ENCODE results near the gene C1orf210.

Gene C1orf210

GRCh38 chr1:43246466-43247213 lies 38.7 kb downstream of the C1orf210 start:
- DNase-seq = no peak

DNA sequence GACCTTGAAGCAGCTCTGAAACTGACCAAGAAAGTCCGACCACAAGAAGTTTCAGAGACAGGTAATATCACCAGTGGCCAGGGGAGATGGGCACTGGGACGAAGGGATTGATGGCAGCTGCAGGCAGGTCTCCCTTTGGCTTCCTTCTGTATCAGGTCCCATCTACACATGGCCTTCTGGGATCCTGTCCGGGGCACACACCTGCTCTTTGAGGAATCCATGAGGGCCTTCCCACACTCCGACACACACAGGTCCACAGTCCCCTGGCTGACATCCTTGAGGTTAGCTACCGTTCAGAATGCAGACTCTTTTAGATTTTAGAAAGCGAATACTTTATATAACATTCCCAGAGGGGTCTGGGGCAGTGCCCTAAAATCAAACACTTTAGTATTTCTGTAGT lies 42.1 kb downstream of the C1orf210 start:
- DNase-seq = no peak

DNA sequence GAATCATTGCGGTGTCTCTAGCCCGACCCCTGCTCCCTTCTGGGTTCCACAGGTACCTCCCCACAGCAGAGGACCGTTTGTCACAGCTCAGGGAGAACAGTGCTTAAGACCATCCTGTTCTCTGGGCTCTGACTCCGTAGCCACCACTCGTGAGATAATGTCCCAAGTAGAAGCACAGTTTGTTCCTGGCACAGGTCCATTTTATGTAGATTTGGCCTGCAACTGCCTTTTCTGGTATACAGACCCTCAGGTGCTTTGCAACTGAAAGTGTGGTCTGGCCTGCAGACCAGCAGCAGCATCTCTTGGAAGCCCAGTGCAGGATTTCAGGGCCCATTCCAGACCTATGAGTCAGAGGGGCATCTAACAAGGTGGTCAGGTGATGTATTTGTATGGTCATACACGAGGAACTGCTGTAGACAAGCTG lies 44.0 kb downstream of the C1orf210 start:
- no peak for DNase-seq

- no peak for DNase-seq
Observed at GRCh38 chr1:43239484-43239883, 45.9 kb downstream of the C1orf210 start.

DNA sequence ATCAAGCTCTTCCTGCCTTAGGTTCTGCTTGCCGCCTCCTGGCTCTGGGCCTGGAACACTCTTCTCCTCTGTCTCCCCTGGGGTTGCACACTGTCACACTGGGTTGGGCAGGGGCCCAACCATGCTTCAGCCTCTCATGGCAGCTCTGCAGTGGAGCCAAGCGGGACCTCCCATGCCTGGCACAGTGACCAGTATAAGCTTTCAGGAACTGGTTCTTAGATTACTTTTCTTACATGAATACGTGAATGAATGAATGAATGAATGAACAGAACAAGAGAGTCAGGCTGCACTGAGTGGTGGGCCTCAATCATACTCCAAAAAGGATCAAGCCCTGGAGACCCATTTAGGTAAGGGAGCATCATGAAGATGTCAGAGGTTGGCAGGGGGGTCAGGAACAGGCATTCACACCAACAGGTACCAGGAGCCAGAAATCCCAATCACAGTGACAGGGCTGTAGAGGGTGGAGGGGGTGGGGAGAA lies 46.4 kb downstream of the C1orf210 start:
- DNase-seq = no peak

- DNase-seq = peak; percentile 11 to 22
Observed at GRCh38 chr1:43238085-43238484, 47.3 kb downstream of the C1orf210 start.

DNA sequence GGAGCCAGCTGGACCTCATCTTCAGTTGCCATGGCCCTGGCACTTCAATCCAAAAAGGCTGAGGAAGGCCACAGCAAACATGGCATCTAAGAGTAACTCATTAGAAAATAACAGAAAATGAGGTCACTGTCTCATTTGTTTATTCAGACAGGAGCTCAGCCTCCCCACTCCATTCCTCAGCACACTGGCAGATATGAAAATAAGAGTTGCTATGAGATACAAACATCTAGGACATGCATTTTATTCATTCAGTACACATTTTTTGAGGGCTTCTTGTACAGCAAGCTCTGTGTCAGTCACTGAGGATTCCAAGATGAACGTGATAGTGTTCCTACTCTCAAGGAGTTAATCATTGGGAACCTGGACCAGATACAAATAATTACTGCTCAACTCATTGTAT lies 48.3 kb downstream of the C1orf210 start:
- no peak for DNase-seq

DNA sequence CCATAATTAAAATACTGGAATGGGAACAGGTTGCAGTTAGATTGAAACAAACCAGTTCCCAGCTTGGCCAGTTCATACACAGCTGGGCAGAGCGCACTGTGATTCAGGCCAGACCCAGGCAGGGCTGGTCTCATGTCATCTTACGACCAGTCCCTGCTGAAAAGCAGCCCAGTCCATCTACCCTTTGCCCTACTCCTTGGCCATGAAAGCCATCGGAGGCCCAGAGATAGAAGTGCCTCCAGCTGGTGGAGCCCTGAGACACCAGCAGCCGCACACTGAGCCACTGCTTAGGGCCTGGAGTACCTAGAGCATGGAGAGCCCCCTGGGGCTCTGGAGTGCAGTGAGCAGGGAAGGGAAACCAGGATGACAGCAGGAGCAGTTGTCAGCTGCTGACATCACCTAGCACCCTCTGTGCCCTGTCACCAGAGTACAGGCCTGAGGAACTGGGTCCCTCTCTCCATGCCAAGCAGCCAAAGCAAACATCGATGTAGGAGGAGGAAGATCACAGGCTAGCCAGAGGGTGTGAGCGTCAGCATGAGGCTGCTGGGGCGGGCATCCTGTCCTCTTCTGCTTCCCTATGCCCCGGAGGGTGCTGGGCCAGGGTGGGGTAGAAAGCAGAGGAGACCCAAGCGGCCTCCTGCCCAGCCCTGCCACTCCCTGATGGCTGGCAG lies 49.8 kb downstream of the C1orf210 start:
- no peak for DNase-seq

DNA sequence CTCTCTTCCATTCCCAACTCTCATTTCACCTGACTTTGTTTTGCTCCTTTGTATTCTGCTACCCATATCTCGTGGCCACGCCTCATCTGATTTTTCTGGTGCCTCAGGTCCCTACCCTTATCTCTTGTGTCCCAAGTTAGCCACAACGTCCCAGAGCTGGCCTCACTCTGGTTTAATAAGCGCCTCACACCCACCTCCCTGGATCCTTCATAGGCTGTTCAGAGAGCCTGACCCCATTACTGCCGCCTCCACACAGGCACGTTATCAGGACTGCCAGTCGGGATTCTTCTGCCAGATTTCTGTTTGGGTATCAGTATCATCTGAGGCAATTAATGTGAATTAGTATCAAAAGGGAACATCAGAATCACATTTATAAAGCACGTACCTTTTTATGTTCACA lies 50.3 kb downstream of the C1orf210 start:
- DNase-seq = no peak

DNA sequence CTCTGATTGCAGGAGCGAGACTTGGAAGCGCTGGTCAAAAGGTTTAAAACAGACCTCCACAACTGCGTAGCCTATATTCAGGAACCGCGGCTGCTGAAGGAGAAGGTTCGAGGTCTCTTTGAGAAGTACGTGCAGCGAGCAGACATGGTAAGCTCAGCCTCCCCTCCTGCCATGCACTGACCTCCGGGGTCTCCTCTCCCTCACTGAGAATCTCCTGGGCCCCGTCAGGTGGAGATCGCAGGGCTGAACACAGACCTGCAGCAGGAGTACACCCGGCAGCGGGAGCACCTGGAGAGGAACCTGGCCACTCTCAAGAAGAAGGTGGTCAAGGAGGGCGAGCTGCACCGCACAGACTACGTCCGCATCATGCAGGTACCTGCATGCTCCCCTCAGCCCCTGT lies 51.1 kb downstream of the C1orf210 start:
- DNase-seq = no peak

DNA sequence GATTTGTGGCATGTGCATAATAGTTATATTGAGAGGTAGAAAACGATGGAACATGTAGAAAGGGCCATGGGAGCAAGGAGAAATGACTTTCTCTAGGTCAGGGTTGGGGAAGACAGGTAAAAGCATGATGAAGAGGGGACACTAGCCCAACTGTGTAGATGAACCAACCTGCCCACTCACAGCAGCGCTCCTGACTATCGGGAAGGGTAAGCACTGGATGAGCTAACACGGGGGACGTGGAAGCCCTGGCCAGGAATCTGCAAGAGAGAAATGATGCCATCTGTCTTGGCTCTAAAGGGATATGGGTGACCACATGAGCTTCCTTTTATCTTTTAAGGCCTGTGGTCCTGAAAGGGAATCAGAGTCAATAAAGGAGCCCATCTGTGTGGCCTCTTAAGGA lies 51.8 kb downstream of the C1orf210 start:
- DNase-seq = no peak

- DNase-seq = no peak
Observed at GRCh38 chr1:43232482-43232881, 52.9 kb downstream of the C1orf210 start.

- DNase-seq = no peak
Observed at GRCh38 chr1:43232074-43232473, 53.3 kb downstream of the C1orf210 start.

All from stimulated activated CD4-positive, alpha-beta T cell treated with anti-CD3 and anti-CD28 coated beads, Interleukin-2, amount 100 ng/mL, for 48 hours (primary cell).